Gastroesophageal sphincter (tissue), 3 donors: Measurements from ENCODE around the gene LBX1.

Experiments
- CTCF ChIP-seq, 4 experiments: fragments of 200-600 bp in 2 of 4; fragments of 450-650 bp in 2 of 4; sonication (generic) in 1 of 4; IDR thresholded peaks; one replicate each; pipeline ENCODE4 v1.5.1; 2017 to 2019; ENCODE audit warnings: antibody characterized with exemption in 4 of 4, mild to moderate bottlenecking in 2 of 4, moderate library complexity in 2 of 4
- EP300 ChIP-seq: sonication (generic); formaldehyde crosslinking; IDR thresholded peaks from one replicate; pipeline ENCODE4 v1.6.1; 2017; ENCODE audit warnings: antibody characterized with exemption, mild to moderate bottlenecking
- POLR2A ChIP-seq, 2 donors: fragments of 450-650 bp; IDR thresholded peaks; one replicate each; pipeline ENCODE4 v1.6.1; 2017; ENCODE audit warnings: antibody characterized with exemption in 2 of 2, mild to moderate bottlenecking in 2 of 2, moderate library complexity in 1 of 2
- POLR2AphosphoS5 ChIP-seq: sonication (generic); formaldehyde crosslinking; IDR thresholded peaks from one replicate; pipeline ENCODE4 v1.6.1; 2017; ENCODE audit warnings: antibody characterized with exemption

- TF ChIP-seq CTCF (IDR thresholded peaks at IDR 0.05) = no peak
- no peak for TF ChIP-seq POLR2AphosphoS5
- no peak for TF ChIP-seq POLR2A (IDR thresholded peaks at IDR 0.05)
- no peak for TF ChIP-seq EP300
These were observed 22.2 kb downstream of the LBX1 start for GRCh38 chr10:101207026-101207425.
